ENCODE data around the gene LNP1. TPM values are rescaled to one million over a fixed set of nuclear protein-coding genes. Genes with fewer than 3 reads are reported as not detected.

LNP1 gene
- total and polyA plus RNA-seq, 2 of the 13 experiments (the other 11 are each of a cell fraction or from before 2014, with no cell fraction given) = 3.6 to 7.0 TPM

DNA sequence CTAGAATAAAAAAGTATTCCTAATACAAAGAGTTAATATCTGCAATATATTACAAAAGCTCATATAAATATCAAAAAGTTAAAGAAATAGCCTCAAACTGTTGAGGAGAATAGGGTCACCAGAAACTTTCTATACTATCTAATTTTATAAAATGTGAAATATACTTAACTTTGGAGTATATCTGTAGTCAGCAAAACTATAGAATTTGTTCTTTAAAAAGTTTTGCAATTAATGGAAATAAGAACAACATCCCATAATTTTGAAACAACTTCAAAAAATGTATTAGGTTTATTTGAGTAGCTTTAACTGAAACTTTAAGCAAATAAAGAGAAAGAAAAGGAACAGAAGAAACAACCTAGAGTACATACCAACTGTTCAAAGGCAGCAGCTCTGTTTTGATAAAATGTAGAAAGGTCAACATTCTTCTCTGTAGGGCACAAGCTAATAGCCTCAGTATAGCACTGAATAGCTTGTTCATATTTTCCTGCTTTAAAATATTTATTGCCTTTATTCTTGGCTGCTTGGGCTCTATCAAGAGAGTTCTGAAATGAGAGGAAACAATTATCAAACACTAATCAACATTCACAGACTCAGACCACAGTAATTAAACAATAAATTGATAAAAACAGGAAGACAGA is 14.8 kb upstream of the LNP1 start (continued):
- TF ChIP-seq, protein P1, sequence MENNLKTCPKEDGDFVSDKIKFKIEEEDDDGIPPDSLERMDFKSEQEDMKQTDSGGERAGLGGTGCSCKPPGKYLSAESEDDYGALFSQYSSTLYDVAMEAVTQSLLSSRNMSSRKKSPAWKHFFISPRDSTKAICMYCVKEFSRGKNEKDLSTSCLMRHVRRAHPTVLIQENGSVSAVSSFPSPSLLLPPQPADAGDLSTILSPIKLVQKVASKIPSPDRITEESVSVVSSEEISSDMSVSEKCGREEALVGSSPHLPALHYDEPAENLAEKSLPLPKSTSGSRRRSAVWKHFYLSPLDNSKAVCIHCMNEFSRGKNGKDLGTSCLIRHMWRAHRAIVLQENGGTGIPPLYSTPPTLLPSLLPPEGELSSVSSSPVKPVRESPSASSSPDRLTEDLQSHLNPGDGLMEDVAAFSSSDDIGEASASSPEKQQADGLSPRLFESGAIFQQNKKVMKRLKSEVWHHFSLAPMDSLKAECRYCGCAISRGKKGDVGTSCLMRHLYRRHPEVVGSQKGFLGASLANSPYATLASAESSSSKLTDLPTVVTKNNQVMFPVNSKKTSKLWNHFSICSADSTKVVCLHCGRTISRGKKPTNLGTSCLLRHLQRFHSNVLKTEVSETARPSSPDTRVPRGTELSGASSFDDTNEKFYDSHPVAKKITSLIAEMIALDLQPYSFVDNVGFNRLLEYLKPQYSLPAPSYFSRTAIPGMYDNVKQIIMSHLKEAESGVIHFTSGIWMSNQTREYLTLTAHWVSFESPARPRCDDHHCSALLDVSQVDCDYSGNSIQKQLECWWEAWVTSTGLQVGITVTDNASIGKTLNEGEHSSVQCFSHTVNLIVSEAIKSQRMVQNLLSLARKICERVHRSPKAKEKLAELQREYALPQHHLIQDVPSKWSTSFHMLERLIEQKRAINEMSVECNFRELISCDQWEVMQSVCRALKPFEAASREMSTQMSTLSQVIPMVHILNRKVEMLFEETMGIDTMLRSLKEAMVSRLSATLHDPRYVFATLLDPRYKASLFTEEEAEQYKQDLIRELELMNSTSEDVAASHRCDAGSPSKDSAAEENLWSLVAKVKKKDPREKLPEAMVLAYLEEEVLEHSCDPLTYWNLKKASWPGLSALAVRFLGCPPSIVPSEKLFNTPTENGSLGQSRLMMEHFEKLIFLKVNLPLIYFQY (CRISPR knock-in tag; IDR thresholded peaks at IDR 0.05; ENCODE audit: borderline replicate concordance) = no peak
- TF ChIP-seq, protein P2, sequence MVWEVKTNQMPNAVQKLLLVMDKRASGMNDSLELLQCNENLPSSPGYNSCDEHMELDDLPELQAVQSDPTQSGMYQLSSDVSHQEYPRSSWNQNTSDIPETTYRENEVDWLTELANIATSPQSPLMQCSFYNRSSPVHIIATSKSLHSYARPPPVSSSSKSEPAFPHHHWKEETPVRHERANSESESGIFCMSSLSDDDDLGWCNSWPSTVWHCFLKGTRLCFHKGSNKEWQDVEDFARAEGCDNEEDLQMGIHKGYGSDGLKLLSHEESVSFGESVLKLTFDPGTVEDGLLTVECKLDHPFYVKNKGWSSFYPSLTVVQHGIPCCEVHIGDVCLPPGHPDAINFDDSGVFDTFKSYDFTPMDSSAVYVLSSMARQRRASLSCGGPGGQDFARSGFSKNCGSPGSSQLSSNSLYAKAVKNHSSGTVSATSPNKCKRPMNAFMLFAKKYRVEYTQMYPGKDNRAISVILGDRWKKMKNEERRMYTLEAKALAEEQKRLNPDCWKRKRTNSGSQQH (CRISPR knock-in tag; IDR thresholded peaks at IDR 0.05; ENCODE audit: low read depth) = no peak
- peak; percentile 49; the same call in 1 of the 2 replicates for TF ChIP-seq DPF2 (CRISPR knock-in tag; IDR thresholded peaks at IDR 0.05; ENCODE audit: borderline replicate concordance, low read depth)
- TF ChIP-seq HMG20A (CRISPR knock-in tag; IDR thresholded peaks at IDR 0.05; ENCODE audit: borderline replicate concordance) = peak; percentile 48; the same call in 1 of the 2 replicates
- peak; percentile 80 for TF ChIP-seq TEAD3 (CRISPR knock-in tag; optimal IDR thresholded peaks at IDR 0.05; ENCODE audit: borderline replicate concordance)
- no peak for TF ChIP-seq ZNF841 (CRISPR knock-in tag; IDR thresholded peaks at IDR 0.05; ENCODE audit: borderline replicate concordance)
- TF ChIP-seq RARG (CRISPR knock-in tag; IDR thresholded peaks at IDR 0.05; ENCODE audit: low read depth) = no peak
- no peak for TF ChIP-seq FIP1L1 (IDR thresholded peaks at IDR 0.05; ENCODE audit: borderline replicate concordance, insufficient read depth, low read depth, low read length)
- TF ChIP-seq ZNF670 (CRISPR knock-in tag; IDR thresholded peaks at IDR 0.05; ENCODE audit: borderline replicate concordance) = no peak
- TF ChIP-seq FOXJ3 (CRISPR knock-in tag; IDR thresholded peaks at IDR 0.05; ENCODE audit: borderline replicate concordance) = peak; percentile 75; the same call in 1 of the 2 replicates
- TF ChIP-seq, protein P3, sequence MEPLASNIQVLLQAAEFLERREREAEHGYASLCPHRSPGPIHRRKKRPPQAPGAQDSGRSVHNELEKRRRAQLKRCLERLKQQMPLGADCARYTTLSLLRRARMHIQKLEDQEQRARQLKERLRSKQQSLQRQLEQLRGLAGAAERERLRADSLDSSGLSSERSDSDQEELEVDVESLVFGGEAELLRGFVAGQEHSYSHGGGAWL (CRISPR knock-in tag; IDR thresholded peaks at IDR 0.05) = no peak
- TF ChIP-seq, protein P4, sequence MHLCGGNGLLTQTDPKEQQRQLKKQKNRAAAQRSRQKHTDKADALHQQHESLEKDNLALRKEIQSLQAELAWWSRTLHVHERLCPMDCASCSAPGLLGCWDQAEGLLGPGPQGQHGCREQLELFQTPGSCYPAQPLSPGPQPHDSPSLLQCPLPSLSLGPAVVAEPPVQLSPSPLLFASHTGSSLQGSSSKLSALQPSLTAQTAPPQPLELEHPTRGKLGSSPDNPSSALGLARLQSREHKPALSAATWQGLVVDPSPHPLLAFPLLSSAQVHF (CRISPR knock-in tag; IDR thresholded peaks at IDR 0.05) = no peak
- TF ChIP-seq PAX8 (CRISPR knock-in tag; IDR thresholded peaks at IDR 0.05; ENCODE audit: borderline replicate concordance) = no peak
- TF ChIP-seq, protein P5, sequence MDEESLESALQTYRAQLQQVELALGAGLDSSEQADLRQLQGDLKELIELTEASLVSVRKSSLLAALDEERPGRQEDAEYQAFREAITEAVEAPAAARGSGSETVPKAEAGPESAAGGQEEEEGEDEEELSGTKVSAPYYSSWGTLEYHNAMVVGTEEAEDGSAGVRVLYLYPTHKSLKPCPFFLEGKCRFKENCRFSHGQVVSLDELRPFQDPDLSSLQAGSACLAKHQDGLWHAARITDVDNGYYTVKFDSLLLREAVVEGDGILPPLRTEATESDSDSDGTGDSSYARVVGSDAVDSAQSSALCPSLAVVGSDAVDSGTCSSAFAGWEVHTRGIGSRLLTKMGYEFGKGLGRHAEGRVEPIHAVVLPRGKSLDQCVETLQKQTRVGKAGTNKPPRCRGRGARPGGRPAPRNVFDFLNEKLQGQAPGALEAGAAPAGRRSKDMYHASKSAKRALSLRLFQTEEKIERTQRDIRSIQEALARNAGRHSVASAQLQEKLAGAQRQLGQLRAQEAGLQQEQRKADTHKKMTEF (CRISPR knock-in tag; IDR thresholded peaks at IDR 0.05) = peak; percentile 68; the same call in 1 of the 2 replicates
- TF ChIP-seq SMAD9 (CRISPR knock-in tag; IDR thresholded peaks at IDR 0.05) = no peak
- TF ChIP-seq ZFP41 (CRISPR knock-in tag; IDR thresholded peaks at IDR 0.05; ENCODE audit: borderline replicate concordance) = no peak
- no peak for TF ChIP-seq ZNF205 (CRISPR knock-in tag; IDR thresholded peaks at IDR 0.05)
- peak; percentile 57; the same call in 1 of the 2 replicates for TF ChIP-seq MIXL1 (CRISPR knock-in tag; IDR thresholded peaks at IDR 0.05)
- TF ChIP-seq, protein P6, sequence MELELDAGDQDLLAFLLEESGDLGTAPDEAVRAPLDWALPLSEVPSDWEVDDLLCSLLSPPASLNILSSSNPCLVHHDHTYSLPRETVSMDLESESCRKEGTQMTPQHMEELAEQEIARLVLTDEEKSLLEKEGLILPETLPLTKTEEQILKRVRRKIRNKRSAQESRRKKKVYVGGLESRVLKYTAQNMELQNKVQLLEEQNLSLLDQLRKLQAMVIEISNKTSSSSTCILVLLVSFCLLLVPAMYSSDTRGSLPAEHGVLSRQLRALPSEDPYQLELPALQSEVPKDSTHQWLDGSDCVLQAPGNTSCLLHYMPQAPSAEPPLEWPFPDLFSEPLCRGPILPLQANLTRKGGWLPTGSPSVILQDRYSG (CRISPR knock-in tag; IDR thresholded peaks at IDR 0.05) = no peak
- TF ChIP-seq FOXA1 (IDR thresholded peaks at IDR 0.05) = no peak
- TF ChIP-seq FOXA1 (CRISPR knock-in tag; IDR thresholded peaks at IDR 0.05) = peak; percentile 64; the same call in 1 of the 2 replicates
- TF ChIP-seq ZNF138 (CRISPR knock-in tag; IDR thresholded peaks at IDR 0.05; ENCODE audit: low read depth) = no peak
